GM18909 (cell line): Measurements from ENCODE around the gene CLRN3.

ENCODE experiments used
- ATAC-seq: cut with Tn5 transposase; IDR thresholded peaks from one replicate; pipeline ENCODE4 v1.9.1; 2021; ENCODE audit warnings: mild to moderate bottlenecking; ENCODE audit not compliant: unreplicated experiment, poor library complexity

The CLRN3 gene

DNA sequence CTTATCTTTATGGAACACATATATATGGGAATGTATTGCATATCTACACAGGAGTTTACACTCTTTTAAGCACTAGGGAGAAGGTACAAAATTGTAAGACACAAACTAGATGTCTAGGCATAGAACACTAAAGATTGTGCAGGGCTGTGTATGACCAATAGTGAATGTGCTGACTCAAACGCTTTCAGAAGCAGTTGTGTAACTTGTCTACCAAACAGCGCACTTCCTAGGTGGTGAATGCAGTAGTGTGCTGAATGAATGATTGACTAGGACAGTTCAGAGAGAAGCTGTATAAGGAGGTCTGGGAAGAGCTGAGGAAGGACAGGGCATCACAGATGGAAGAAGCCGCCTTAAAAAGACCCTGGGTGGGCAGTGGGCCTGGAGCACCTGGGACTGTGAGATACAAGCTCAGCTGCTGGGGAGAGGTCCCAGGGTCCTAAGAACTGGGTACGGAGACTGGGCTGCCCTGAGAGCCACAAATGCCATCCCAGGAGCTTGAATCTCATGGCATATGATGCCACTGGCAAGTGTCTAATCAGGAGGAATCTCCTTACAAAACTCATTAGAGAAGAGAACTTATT, 14.2 kb downstream of the CLRN3 start:
- ATAC-seq = no peak

- ATAC-seq = no peak
Measured at GRCh38 chr10:127877699-127878098, 15.0 kb downstream of the CLRN3 start.

DNA sequence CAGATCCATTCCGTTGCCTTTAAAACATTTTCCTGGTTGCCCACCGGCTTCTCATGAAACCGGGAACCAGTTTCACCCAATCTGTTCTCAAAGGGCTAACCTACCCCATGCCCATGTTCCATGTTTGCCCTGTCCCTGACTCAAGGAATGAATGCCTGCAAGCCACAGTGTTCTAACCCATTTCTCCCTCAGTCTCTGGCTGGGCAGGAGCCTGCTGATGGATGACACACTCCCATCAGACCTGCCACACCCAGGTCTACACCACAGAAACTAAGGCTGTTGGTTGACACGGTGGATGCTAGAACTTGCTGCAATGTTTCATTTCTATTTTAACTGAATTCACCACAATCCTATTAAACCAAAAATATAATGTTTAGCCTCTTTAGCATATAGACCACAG, 15.6 kb downstream of the CLRN3 start:
- no peak for ATAC-seq

DNA sequence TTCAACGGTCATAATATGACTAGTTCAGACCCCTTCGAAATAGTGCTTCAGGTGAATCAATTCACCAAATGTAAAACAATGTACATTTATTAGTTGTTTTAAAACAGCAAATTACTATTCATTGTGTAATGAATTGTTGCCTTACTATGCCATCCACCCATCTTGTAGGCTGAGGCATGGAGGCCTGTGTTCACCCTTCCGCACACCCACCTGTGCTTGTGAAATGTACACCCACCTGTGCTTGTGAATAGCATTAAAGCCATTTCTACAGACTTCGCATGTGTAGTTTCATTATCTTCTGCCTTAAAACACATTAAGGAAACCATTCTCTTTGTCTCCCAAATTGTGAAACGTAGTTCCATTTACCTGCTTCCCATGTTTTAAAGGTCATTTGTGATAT, 16.8 kb downstream of the CLRN3 start:
- no peak for ATAC-seq

DNA sequence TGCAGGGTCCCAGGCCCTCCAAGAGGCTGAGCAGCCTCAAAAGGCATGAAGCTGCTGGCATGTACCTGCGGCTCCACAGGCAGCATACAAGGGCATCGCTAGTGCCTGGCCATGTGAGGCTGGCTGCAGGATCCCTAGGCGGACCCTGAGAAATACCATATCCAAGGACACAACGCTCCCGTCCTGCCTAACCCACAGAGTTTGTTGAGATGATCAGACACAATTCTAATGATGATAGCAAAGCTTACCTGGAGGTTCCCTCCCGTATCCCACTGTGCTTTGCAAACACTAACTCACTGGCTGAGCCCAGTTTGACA, 17.3 kb downstream of the CLRN3 start:
- no peak for ATAC-seq

- ATAC-seq = no peak
Measured at GRCh38 chr10:127874671-127875448, 17.9 kb downstream of the CLRN3 start.

DNA sequence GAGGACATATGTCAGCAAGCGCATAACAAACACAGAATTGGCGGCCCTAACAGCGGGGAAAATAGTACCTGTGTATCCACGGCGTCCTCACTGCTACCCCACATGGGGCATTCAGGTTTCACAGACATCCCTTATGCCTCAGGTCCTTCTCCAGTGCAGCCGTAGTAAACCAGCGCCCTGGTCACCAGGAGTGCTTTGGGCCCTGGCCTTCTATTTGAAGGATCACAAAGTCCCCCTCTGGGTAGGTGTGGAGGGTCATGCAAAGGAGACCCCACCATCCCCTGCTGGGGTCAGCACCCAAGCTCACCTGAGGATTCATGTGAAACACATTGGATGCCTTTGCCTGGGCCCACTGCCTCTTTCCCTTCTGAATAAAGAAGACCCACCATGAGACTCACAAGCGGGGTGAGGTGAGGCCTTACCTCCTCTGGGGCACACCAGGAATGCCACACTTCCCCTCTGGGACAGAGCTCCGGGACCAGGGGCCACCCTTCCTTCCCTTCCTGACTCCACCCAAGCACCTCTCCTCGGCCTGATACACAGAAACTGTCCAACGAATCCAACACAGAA, 18.8 kb downstream of the CLRN3 start:
- no peak for ATAC-seq

- ATAC-seq = no peak
Measured at GRCh38 chr10:127872871-127873600, 19.7 kb downstream of the CLRN3 start.

- ATAC-seq = no peak
Measured at GRCh38 chr10:127872011-127872761, 20.6 kb downstream of the CLRN3 start.

DNA sequence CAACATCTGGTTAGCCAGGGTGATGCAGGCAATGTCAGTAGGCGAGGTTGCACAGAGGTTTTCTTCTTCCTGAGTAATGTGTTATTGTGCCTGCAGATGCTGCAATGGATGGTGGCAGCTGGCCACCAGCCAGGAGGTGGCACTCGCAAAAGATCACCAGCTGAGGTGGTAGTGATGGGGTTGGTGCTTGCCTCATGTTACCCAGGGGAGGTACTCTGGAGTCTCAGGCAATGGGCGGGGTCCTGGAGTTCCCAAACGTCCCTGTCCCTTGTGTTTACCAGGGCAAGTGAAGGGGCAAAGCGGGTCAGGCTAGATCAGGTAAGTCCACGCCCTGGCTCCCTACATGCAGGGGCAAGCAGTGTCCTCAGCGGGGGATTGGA, 21.1 kb downstream of the CLRN3 start:
- no peak for ATAC-seq

DNA sequence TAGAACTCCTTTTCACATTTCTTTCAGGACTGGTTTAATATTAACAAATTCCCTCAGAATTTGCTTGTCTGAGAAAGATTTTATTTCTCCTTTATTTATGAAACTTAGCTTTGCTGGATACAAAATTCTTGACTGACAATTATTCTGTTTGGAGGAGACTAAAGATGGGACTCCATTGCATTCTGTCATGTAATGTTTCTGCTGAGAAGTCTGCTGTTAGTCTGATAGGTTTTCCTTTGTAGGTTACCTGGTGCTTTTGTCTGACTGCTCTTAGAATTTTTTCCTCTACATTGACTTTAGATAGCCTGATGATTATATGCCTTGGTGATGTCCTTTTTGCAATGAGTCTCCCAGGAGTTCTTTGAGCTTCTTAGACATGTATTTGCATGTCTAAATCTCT, 23.4 kb downstream of the CLRN3 start:
- no peak for ATAC-seq

DNA sequence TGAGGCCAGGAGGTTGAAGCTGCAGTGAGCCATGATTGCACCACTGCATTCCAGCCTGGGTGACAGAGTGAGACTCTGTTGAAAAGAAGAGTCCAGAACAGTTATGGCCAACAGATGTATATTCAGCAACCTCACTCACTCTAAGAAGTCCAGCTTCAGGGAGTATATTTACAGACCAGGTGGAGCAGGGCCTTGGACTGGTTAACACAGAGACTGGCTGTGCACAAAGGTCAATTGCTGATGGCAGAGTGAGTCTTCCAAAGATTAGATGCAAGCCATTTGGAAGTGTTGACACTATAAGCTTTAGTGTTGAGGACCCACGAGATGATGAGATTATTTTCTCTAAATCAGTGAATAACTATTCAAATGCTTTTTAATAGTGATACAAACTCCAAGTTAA, 24.9 kb downstream of the CLRN3 start:
- no peak for ATAC-seq

DNA sequence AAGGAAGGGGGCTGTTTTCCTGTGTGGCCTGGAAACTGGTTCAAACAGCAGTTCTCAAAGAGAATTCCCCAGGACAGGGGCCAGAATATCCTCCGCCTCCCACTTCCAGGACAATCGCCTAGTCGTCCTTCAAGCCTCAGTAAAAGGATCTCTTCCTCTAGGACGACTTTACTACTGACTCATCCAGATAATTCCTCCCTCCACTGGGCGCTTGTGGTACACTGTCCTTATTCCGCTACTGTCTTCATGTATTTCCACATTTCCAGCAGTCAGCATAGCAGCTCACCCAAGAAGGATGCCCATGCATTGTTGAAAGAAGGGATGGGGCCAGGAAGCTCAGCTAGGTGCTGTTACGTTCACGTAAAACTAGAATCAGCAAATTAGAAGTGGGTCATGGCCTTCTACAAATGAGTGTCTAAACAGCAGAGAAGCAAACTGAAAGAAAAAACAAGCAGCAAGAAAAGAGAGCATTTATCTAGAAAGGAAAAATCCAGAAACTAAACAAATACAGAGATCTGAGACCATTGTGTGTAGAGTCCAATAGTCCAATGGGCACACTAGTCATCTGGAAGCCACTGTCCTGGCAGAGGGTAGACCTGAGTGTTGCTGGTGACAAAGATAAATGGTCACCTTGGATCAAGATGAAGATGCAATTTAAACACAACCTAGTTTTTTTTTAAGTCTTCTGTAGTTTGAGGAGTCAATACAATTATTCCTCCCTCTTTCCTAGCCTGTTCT, 26.3 kb downstream of the CLRN3 start:
- no peak for ATAC-seq

GRCh38 chr10:127863231-127863825, 29.4 kb downstream of the CLRN3 start:
- ATAC-seq = no peak

- no peak for ATAC-seq
Measured at GRCh38 chr10:127860592-127860991, 32.1 kb downstream of the CLRN3 start.

GRCh38 chr10:127855976-127856375, 36.8 kb downstream of the CLRN3 start:
- ATAC-seq = no peak

DNA sequence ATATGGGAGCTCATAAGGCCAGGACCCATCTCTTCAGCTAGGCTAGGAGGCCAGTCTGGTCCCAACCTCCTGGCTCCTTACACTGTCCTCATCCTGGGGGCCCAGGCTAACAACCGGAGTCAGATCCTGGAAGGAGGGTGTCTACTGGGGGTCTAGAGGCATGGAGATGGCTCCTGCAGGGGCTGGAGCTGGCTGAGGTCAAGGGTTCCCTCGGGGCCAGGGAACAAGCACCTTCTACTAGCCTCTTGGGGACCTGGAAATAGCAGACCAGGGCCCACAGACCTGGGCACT, 37.2 kb downstream of the CLRN3 start:
- ATAC-seq = no peak

- ATAC-seq = peak; percentile 85
Measured at GRCh38 chr10:127854769-127855590, 37.8 kb downstream of the CLRN3 start.
